Measurements from ENCODE around the gene ELMOD1. TPM values are rescaled to one million over a fixed set of nuclear protein-coding genes. Genes with fewer than 3 reads are reported as not detected.

ELMOD1 gene
- total and polyA plus RNA-seq, 10 of the 15 experiments (the other 5 are each of a cell fraction or from before 2014, with no cell fraction given) = not detected

GRCh38 chr11:107565219-107565937, 25.6 kb upstream of the ELMOD1 start, which contains the start of gene ALKBH8 (continued):
- TF ChIP-seq ZNF592 (IDR thresholded peaks at IDR 0.05) = no peak
- TF ChIP-seq SMARCA5 (IDR thresholded peaks at IDR 0.05) = no peak; the same call in 1 of the 2 replicates
- TF ChIP-seq EGR1 (IDR thresholded peaks at IDR 0.05; ENCODE audit: borderline replicate concordance in 1 of 2, low read depth in 2 of 2, low read length in 2 of 2) = no peak
- TF ChIP-seq LARP7 (IDR thresholded peaks at IDR 0.05) = 0 out of 2 replicates have a peak, but pooled peaks have one; percentile 64
- peak; percentile 65 to 70 for TF ChIP-seq IKZF2 (IDR thresholded peaks at IDR 0.05)
- peak in 1 of 2 experiments; percentile 57; a peak in 1 of 4 replicates for TF ChIP-seq BHLHE40 (IDR thresholded peaks at IDR 0.05; ENCODE audit: borderline replicate concordance in 1 of 2, low read depth in 2 of 2, low read length in 1 of 2)
- TF ChIP-seq GABPA (IDR thresholded peaks at IDR 0.05; ENCODE audit: low read depth) = 0 out of 2 replicates have a peak, but pooled peaks have one; percentile 62
- TF ChIP-seq, protein P1, sequence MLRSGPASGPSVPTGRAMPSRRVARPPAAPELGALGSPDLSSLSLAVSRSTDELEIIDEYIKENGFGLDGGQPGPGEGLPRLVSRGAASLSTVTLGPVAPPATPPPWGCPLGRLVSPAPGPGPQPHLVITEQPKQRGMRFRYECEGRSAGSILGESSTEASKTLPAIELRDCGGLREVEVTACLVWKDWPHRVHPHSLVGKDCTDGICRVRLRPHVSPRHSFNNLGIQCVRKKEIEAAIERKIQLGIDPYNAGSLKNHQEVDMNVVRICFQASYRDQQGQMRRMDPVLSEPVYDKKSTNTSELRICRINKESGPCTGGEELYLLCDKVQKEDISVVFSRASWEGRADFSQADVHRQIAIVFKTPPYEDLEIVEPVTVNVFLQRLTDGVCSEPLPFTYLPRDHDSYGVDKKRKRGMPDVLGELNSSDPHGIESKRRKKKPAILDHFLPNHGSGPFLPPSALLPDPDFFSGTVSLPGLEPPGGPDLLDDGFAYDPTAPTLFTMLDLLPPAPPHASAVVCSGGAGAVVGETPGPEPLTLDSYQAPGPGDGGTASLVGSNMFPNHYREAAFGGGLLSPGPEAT (IDR thresholded peaks at IDR 0.05; ENCODE audit: low read depth) = peak; percentile 84; the same call in 1 of the 2 replicates
- 0 out of 4 replicates have a peak, but pooled peaks of 1 of the 2 experiments have one; percentile 45 for TF ChIP-seq CEBPB (IDR thresholded peaks at IDR 0.05; ENCODE audit: borderline replicate concordance in 1 of 2, low read depth in 2 of 2, low read length in 2 of 2)
- TF ChIP-seq PAX5 (IDR thresholded peaks at IDR 0.05; ENCODE audit: borderline replicate concordance, low read depth, low read length) = no peak
- TF ChIP-seq CHD2 (IDR thresholded peaks at IDR 0.05; ENCODE audit: borderline replicate concordance, low read depth, low read length) = peak; percentile 10; the same call in 1 of the 2 replicates
- no peak for TF ChIP-seq NFYA (IDR thresholded peaks at IDR 0.05; ENCODE audit: borderline replicate concordance, low read depth, low read length)
- no peak for TF ChIP-seq ZNF274 (IDR thresholded peaks at IDR 0.05; ENCODE audit: insufficient read depth, insufficient read length)
- TF ChIP-seq NR2C2 (IDR thresholded peaks at IDR 0.05; ENCODE audit: borderline replicate concordance, control insufficient read depth, insufficient read length, low read depth) = no peak
- TF ChIP-seq ETV6 (conservative IDR thresholded peaks at IDR 0.05 in 1 of 2, IDR thresholded peaks at IDR 0.05 in 1 of 2; ENCODE audit: borderline replicate concordance in 1 of 2, low read depth in 1 of 2) = no peak
- TF ChIP-seq NRF1 (conservative IDR thresholded peaks at IDR 0.05; ENCODE audit: low read depth, low read length) = no peak
- TF ChIP-seq IKZF1 (conservative IDR thresholded peaks at IDR 0.05) = peak; percentile 97
- TF ChIP-seq ZNF217 (IDR thresholded peaks at IDR 0.05) = no peak
- no peak for TF ChIP-seq IRF3 (IDR thresholded peaks at IDR 0.05)
- TF ChIP-seq SUZ12 (IDR thresholded peaks at IDR 0.05; ENCODE audit: unreplicated experiment) = no peak

Measured in GM12878 (cell line).